ENCODE results near the gene ZNF608.

Gene ZNF608

DNA sequence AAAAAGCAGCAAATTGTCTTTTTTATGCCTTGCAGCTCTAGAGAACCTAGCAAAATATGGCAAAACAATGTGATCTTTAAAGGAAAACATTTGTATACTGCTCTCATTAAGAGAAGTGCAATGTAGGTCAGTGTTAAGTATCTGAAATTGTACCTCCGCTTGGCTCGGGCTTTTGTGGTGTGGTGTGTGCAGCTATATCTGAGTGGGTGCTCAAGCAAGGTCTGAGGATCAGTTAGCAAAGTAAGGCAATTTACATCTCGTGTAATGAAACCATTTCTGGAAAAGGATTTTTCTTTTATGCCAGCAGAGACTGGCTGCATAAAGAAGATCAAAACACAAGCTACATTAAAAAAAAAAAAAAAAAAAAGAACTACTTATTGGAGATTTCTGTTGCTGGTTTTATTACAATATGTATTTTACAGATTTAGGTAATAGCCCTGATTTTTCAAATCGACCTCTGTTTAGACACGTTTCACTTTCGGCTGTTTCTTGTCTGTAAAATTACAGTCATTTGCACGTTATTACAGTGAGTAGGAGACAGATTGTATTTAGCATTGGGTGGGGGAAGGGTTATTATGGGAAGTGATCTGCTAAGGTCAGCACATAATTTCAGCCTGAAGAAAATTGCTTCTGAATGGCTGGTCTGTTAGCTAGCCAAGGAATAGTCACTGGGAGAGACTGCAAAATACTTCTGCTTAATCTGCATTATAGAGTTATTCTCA is 7.9 kb upstream of the ZNF608 start:
- DNase-seq, result no peak

DNA sequence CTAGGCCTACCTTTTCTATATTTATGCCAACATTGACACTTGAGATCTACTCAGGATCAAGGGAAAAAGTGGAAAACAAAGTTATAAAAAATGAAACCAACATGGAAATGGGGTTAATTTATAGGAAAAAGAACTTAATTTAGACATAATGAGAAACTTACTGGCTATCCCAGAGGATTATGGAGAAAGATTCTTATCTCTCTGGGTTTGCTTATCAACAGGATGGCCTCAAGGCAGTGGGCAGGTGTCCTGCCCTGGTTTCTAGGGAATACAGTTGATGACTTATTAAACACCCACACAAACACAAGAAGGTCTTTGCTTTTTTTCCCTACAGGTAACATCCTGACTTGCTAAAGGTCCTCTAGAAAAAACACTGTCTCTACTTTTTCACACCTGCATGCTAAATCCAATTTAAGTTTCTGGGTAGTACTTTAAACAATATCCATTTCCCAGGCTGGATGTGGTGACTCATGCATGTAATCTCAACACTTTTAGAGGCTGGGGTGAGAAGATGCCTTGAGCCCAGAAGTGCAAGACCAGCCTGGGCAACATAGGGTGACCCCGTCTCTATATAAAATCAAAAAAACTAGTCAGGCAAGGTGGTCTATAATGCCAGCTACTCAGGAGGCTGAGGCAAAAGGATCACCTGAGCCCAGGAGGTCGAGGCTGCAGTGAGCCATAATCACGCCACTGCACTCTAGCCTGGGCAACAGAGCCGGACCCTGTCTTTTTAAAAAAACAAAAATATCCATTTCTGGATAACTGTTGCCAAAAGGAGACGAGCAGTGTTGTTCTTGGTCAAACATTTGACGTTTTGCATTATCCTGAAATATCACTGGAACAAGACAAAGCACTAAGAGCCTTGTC is 6.6 kb upstream of the ZNF608 start:
- no peak for DNase-seq

DNA sequence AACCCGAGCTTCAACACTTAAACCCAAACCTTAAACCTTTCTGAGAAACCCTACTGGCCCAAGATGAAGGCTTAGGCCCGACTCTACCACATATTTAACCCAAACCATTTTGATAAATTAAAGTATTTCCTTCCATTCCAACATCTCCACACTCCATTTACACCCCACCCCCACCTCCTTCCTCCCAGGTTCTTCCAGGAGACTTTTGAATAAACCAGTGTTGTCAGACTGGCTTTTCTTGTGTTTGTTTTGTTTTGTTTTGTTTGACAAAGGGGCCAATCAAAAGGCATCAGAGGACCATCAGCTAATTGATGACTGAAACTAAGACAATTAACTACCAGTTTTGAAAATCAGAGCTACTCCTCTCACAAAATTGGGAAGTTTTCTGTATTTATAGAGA is 4.6 kb upstream of the ZNF608 start:
- DNase-seq, result no peak

DNA sequence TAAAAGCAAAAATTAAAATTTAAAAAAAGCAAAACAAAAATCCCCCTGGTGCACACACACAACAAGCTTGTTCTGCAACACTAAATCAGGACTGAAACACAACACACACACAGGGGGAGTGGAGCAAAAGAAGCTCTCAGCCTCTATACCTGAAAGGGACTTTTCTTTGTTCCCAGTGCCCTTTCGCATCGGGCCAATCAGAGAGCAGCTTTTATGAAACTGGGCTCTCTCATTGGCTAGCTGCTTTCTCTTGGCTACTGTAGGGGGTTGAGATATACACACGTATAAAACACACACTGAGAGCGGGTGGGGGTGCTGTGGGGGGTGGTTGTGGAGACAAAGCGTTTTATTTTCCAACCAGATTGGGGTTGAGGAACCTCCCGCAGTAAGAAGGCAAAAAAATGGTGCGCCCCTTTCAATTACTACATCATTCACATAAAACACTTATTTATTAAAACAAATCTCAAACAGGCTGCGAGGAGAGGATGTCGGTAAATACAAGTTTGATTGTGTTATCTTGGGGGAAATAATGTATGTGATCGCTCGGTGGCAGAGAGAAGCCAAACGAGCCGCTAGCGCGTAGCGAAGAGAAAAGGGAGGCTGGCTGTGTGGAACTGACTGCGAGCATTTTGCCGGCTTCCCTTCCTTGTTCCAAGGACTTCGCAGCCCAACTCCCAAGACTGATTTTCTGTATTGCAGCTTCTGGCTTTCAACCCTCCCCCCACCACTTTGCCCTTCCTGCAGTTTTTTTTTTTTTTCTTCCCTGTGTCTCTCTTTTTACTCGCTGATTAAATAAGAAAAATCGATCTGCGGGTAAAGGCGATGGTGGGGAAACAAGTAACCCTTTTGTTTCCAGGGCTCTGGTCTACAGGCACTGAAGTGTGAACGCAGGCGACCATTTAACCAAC is 2.5 kb upstream of the ZNF608 start:
- DNase-seq, result no peak

DNA sequence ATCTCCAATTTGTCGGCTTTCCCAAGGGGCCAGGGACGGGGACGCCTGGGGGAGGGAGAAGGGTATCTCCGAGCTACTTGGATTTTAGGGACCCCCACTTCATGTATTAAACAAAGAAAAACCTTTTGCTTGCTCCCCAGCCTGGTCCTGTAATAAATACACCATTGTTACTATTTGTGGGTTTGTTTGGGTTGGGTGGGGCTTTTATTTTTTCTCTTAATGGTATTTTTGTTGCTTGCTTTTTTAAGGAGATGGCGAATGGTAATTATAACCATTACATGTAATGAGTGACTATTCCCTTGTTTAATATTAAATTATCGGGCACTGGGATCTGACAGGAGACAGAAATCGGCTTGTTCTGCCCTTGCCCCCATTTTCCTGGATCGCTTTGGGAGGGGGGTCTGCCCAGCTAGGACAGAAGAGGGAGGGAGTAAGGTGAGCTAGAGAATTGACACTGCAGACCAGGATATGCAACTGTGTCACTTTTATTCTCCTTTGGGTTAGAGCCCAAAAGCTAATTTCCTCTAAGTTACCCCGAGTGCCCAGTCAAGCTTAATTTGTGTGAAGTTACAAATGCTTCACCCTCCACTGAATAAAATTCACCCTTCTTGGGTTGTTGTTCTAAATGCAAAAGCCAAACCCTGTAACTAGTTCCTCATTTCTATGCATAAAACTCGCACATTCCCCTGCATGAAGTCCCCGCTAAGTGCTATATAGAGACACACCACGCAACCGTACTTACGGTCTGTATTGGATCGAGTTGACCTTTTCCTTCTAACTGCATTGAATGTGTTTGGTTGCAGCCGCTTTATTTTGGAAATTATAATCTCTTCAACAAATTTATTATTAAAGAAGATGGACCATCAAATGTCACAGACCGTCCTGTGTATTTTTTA is 1.6 kb upstream of the ZNF608 start:
- no peak for DNase-seq

DNA sequence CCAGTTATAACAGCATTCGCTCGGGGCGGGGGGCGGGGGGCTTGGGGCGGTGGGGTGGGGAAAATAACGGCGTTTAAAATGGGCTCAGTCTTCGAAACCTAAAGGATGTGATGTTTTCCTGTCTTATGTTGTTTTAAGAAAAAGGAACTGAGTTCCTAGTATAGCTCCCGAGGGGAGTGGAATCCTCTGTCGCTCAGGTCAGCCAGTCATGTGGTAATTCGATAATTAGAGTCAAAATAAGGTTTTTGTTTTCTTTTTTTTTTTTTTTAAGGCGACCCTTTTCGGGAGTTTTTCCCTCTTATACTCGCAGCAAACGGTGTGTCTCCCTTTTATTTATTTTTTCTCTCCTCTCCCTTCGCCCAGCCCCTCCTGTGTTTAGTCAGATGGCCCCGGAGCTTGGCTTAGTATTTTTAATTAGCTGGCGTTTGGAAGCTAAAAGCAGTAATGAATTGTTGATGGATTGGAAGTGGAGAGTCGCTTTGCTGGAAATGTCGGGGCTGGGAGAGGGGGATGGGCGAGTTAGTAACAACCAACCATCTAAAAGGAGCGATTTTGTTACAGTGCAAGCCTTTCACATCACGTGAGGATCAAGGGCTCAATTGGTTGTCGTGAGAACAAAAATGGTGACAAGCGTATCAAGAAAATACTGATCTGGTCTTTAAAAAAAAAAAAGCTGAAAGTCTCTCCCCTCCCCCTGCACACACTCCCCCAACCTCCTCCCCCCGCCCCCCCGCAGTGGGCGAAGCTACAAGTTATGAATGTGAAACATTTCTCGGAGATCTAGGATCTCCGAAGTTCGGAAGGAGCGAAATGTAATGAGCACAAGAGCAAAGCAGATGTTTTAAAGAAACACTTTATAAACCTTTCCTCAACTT is 714 bp upstream of the ZNF608 start:
- no peak for DNase-seq

DNA sequence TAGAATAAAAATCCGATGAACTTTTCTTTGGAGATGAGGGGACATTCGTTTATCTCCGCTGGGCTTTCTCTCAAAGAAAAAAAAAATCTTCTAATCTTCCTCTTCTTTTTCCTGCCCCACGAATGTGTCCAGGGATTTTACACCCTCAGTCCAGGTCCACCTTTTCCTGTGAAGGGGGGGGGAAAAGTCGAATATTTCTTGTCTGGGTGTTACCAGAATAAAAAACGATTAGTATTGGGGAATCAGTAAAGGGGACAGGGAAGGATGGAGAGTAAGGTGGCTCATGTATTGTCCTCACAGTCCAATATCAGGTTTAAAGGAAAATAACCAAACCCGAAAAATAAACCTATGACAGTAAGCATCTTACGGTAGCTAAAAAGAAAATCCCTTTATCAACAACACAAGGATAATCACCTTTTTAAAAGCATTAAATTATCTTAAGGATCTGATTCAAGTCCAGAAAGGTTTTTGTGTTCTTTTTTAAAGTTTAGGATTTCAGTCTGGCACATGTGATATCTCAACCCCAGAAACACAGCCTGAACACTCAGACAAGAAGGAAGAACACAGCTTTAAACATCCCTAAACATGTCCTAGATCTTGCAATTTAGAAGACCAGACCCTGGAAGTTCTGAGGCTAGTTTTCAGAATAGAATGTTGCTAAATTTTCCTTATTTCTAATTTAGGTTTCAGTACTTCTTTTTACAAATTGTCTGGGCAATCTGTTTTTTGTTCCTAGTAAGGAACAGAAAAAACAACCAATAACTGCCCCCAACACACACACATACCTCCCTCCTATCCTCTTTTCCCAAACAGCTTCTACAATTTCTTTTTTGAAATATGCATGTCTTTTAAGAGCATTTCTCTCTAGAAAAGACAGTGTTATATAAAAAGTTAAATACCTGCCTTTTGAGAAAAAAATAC is 1.2 kb downstream of the ZNF608 start:
- no peak for DNase-seq

DNA sequence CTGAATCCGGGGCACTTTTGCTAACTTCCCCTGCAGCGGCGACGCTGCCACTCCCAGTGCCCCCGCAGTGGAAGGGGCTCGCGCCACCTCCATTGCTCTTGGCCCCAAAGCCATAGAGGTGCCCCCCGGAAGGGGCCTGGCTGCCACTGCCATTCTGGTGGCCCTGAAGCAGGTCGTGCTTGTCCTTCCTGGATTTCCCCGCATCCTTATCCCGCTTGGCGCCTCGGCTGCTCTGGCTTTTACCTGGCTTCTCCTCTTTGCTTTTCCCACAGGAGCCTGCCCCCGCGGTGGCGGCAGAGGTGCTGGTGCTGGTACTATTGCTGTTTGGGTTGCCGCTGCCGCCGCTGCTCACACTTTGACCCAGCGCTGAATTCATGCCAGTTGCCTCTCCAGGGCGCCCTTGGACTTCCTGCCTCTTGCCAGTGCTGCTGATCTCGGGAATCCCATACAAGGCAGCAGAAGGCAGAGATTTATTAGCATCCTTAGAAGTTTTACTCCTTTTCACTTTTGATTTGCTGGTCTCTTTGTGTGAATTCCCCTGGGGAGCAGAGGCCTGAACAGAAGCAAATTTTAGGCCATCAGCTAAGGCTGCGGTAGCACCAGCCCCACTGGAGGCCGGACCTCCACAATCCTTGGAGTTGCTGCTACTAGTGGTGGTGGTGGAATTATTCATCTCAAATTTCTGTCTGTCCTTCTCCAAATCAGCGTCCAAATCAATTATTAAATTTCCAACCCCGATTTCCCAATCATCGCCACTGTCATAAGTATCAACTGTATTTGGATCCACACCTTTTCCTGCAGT is 2.1 kb downstream of the ZNF608 start:
- no peak for DNase-seq

DNA sequence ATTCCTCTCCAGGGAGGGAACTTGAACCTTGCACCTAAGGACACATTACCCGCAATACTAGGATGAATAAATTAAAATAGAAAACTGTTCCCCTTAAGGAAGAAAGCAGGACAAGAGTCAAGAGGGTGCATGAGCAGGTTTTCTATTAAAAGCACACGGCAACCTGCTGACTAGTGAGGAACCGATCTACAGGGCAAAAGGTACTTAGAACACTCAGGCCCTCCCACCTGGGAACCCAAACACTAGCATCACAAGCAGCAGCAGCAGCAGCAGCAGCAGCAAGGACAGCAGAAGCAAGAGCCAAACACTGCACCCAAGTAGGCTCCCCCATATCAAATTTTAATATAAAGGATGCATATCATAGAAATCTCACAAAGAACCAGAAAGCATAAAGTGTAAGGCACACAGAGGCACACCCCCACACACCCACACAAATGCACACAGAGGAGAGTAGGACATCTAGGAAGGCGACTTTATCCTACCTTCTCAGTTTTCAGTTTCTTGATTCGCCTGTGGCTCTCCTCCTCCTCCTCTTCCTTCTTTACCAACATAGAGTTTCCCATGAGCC is 2.8 kb downstream of the ZNF608 start:
- no peak for DNase-seq

DNA sequence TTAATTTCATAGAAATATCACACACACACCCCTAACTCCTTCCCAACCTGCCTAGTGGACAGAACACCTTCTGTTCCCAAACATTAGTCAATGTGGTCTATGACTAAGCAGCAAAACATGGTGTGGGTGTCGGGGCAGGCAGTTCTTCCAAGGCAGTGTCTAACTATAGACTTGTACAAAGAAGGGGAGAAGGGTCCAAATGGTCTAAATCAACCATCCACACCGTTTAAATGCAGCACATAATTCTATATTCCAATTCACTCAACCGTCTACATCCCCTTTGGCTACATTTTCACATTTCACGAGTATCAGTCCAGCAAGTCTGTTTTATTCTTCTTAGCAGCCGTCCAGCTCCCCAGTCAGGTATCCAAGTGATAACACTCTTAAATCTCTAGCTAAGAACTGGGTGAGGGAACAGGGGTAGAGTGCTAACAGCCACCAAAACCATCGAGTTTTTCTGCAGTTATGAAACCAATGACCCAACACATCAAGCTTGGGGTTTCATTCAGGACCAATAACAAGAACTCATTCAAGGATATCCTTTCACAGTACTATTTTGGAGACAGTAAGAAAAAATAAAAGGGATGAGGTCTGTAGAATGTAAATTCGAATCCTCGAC is 3.3 kb downstream of the ZNF608 start:
- DNase-seq, result no peak

DNA sequence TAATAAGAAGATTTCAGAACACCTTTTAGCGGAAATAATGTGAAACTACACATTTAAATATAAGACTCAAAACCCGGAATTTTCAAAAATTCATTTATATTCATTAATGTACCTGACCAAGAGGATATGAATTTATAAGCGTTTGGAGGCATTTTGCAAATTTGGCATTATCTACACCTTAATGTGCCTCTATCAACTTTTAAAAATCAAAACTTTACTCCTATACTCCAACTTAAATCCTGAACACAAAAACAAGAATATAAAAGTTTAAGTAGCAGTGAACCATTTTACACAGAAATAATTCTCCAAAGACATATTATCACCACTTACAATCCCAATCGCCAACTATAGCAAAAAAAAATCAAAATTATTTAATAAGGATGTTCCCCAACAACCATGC is 3.9 kb downstream of the ZNF608 start:
- no peak for DNase-seq

DNA sequence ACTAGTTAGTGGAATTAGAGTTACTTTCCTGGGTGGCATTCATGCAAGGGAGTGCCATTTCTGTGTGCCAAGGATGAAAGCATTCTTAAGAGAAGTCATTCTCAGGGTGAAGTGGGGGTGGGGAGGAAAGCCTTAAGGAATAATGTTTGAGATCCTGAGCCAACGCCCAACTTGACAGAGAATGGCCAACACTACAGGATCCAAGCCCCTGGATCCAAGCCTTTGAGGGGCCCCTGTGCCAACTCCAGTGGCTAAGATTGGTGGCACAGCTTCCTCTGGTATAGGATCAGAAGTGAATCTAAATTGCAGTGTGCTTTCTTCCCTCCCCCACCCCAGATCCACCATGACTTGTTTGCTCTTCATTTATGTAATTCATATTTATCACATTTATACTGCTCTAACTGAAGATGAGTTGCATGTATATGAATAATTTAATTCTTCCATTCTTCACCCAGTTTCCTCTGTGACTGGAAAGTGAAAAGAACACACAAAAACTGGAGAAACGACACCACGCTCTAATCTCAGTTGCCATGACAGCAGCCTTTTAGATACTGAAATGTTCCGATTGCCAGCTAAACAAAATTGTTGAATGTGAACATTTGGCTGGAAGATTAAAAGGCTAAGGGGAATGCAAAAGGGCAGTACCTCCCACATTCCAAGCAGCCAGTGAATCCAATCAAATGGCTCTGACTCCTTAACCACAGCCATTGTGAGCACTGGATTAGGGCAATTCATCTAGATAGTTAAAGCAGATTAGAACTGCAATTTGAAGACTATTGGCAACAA is 4.5 kb downstream of the ZNF608 start:
- DNase-seq, result no peak

DNA sequence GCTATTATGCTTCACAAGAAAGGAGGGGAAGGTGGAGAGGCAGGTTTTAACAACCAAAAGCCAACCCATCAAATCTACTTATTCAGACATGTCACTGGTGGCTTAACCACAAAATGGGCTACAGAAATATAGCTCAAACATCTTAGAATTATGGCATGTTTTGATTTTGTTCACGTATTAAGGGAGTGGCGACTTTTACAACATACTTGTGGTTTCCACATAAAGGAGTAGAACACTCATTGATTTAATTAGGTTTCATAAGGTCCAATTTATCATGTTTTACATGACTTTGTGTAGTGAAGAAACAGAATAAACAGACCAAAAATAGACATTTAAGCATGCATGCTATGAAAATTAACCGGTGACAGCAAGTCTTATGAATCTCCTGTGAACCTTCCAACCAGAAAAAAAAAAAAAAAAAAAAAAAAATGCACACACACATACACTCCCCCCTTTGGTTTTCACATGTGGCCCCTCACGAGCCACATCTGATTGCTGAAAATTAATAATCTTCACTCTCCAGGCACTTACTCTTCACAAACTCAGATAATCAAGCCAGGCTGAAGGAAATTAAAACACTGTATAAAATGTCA is 5.4 kb downstream of the ZNF608 start:
- no peak for DNase-seq

DNA sequence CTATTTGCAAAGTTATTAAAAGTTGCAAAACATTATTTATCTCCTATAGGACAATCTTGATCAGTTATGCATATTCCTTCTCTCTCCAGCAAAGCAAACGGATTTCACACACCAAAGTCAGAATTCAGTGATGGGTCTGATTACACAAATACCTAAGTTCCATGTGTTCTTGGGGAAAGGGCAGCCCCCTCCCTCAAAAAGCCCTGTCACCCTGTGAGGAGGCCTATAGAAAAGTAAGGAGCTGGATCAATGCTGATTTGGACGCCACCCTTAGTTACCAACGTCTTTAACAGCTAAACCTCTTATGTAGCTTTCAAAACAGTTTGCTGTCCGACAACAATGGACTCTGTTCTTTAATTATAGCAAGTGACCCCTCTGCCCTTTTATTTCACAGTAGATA is 6.4 kb downstream of the ZNF608 start:
- no peak for DNase-seq

DNA sequence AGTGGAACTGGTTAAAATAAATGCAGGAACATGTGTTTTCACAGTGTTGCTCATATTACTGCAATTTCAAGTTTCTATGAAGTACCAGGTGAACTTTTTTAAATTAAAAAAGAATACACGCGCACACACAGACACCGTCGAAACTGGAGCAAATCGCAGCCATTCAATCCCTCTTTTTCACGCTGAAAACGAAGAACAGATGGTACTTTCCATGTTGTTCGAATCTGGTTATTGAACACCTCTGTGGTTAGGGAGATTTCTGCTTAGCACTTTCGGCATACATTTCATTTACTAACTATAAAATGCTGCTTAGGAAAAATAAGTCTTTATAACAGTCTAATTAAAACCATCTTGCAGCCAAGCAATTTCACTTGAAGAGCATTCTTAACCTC is 6.8 kb downstream of the ZNF608 start:
- no peak for DNase-seq

DNA sequence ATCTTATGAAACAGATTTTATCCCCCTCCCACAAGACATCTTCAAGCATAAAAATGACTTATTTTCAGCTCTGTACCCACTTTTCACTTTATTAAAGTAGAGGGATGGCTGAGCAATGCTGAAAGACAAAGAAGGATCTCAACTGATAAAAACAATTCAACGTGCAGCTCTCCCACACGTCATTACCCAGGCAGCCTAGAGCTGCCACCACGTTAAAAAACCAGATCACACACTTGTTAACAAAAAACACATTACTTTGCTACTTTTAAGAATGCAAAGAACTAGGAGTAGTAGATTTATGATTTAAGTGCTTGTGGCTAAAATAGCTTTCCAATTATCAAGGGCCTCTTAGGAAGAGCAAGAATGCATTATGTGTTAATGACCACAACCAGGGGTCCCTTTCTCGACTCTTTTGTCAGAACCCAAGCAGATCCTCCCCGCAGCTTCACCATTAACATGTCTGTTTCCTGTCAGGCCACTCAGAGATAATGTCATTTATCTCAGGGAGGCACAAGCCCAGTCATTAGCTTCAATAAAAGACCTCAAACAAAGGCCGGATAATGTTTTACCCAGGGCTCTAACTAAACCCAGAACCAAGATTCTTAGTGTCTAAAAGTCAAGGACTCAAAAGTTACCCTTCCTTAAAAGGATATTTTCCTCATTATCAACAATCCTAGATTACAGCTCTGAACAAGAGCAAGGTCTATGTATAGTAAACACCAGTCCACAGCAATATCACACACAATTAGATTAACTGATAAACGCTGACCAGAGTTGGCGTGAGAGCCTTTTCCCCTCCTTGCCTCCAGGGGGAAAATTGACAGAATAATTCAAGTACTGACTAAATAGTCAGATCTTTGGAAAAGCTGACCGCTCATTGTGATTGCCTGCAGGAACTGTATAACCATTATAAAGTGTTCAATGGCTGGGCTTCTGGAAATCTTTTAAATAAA is 7.5 kb downstream of the ZNF608 start:
- no peak for DNase-seq
